Spleen (tissue), 7 donors: ENCODE measurements around the gene NSF.

Experiments used
- POLR2AphosphoS5 ChIP-seq, 3 donors: sonication (generic); formaldehyde crosslinking; IDR thresholded peaks; one replicate each; pipeline ENCODE4 v1.5.1; 2017; ENCODE audit warnings: antibody characterized with exemption in 3 of 3
- TF ChIP-seq, protein P1 (sequence below), 11 experiments: fragments of 200-600 bp in 7 of 11; fragments of 450-650 bp in 4 of 11; sonication (generic) in 4 of 11; IDR thresholded peaks in 8 of 11; conservative IDR thresholded peaks in 3 of 11; 1 replicate in 7 of 11; 2 replicates in 4 of 11; pipeline versions ENCODE4 v1.4.0 to v1.8.0; 2016 to 2021; ENCODE audit warnings: antibody characterized with exemption in 11 of 11, inconsistent platforms in 4 of 11, mild to moderate bottlenecking in 1 of 11
- donor health status: DM: no; HTN: no; CAD: no; lungs with moderate emphysema.
- donor health status: DM: no; HTN: no; CAD: no.
- donor health status: DM: no; HTN: no; CAD: no.

GRCh38 chr17:46792071-46792470 lies 201.6 kb downstream of the NSF start:
- TF ChIP-seq POLR2AphosphoS5 (IDR thresholded peaks at IDR 0.05), result no peak
- TF ChIP-seq, protein P1, sequence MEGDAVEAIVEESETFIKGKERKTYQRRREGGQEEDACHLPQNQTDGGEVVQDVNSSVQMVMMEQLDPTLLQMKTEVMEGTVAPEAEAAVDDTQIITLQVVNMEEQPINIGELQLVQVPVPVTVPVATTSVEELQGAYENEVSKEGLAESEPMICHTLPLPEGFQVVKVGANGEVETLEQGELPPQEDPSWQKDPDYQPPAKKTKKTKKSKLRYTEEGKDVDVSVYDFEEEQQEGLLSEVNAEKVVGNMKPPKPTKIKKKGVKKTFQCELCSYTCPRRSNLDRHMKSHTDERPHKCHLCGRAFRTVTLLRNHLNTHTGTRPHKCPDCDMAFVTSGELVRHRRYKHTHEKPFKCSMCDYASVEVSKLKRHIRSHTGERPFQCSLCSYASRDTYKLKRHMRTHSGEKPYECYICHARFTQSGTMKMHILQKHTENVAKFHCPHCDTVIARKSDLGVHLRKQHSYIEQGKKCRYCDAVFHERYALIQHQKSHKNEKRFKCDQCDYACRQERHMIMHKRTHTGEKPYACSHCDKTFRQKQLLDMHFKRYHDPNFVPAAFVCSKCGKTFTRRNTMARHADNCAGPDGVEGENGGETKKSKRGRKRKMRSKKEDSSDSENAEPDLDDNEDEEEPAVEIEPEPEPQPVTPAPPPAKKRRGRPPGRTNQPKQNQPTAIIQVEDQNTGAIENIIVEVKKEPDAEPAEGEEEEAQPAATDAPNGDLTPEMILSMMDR (IDR thresholded peaks at IDR 0.05 in 8 of 11, conservative IDR thresholded peaks at IDR 0.05 in 3 of 11), result no peak
